Right lung (tissue), 10 donors: ENCODE results near the gene FCGR3B. TPM values are rescaled to one million over a fixed set of nuclear protein-coding genes. Genes with fewer than 3 reads are reported as not detected.
A peak's percentile ranks its signal among the peaks of the same experiment; 100 is the strongest.
"Not testable (repeated sequence)": the region's sequence is repeated elsewhere in the genome, so short reads cannot be mapped to it uniquely, and the experiment has no call there.

Experiments
- DNase-seq, 2 donors: peaks; one replicate each; pipeline ENCODE4 v3.0.0-alpha.2; 2013
- long read RNA-seq, 8 donors: transcript quantifications; one replicate each; lab custom pipeline, GENCODE V29; 2026
- polyA plus RNA-seq, 5 donors: library from polyadenylated mRNA; unstranded; fragments of 120-200 nt; gene quantifications; one replicate each; pipeline versions ENCODE4 v1.2.1 to v1.2.3, GENCODE V29; 2013; ENCODE audit warnings: inconsistent platforms in 1 of 5, low replicate concordance in 1 of 5; ENCODE audit not compliant: insufficient read length in 5 of 5, insufficient read depth in 1 of 5

FCGR3B gene
- under 1 TPM; 0.24 to 0.95 (median 0.60) TPM for polyA plus RNA-seq
- long read RNA-seq, donor 1, result 0 reads
- long read RNA-seq, donor 2, result 0 reads
- long read RNA-seq, donor 3, result 0 reads
- long read RNA-seq, donor 4, result 0 reads
- long read RNA-seq, donor 5, result 0 reads
- long read RNA-seq, donor 6, result 0 reads
- long read RNA-seq, donor 7, result 0 reads
- long read RNA-seq, donor 8, result 0 reads

- no peak for DNase-seq
These were observed at the start of gene FCGR3B for GRCh38 chr1:161631076-161631475. TSS of gene FCGR3B (minus strand) at chr1:161631176. CDS start at chr1:161631094, 82 bp downstream.

- no peak for DNase-seq
These were observed 47.5 kb upstream of the FCGR3B start for GRCh38 chr1:161678500-161678899.

- DNase-seq, result no peak
These were observed 46.1 kb upstream of the FCGR3B start for GRCh38 chr1:161676958-161677689.

- no peak for DNase-seq
These were observed 45.5 kb upstream of the FCGR3B start for GRCh38 chr1:161676441-161676840.

GRCh38 chr1:161674908-161675307 lies 43.9 kb upstream of the FCGR3B start:
- peak in 1 of 2 donors; percentile 6 for DNase-seq

- not testable (repeated sequence) for DNase-seq
These were observed 43.5 kb upstream of the FCGR3B start for GRCh38 chr1:161674447-161674846.

- DNase-seq, result not testable (repeated sequence)
These were observed 42.5 kb upstream of the FCGR3B start for GRCh38 chr1:161673437-161673836.

- not testable (repeated sequence) for DNase-seq
These were observed 40.4 kb upstream of the FCGR3B start for GRCh38 chr1:161671045-161672020.

- not testable (repeated sequence) for DNase-seq
These were observed 33.7 kb upstream of the FCGR3B start for GRCh38 chr1:161664689-161665088.

GRCh38 chr1:161663569-161663968 lies 32.6 kb upstream of the FCGR3B start:
- DNase-seq, result not testable (repeated sequence)

- DNase-seq, result not testable (repeated sequence)
These were observed 31.8 kb upstream of the FCGR3B start, which contains the start of gene FCGR2B for GRCh38 chr1:161662684-161663339. TSS of gene FCGR2B (plus strand) at chr1:161663143. CDS start at chr1:161663242, 99 bp downstream.

- not testable (repeated sequence) for DNase-seq
These were observed 30.8 kb upstream of the FCGR3B start for GRCh38 chr1:161661660-161662311.

- not testable (repeated sequence) for DNase-seq
These were observed 27.5 kb upstream of the FCGR3B start for GRCh38 chr1:161658524-161658923.

- not testable (repeated sequence) for DNase-seq
These were observed 23.0 kb upstream of the FCGR3B start for GRCh38 chr1:161653971-161654370.

GRCh38 chr1:161653541-161653940 lies 22.6 kb upstream of the FCGR3B start:
- not testable (repeated sequence) for DNase-seq

GRCh38 chr1:161647507-161648360 lies 16.8 kb upstream of the FCGR3B start:
- DNase-seq, result not testable (repeated sequence)

GRCh38 chr1:161644855-161645254 lies 13.9 kb upstream of the FCGR3B start:
- DNase-seq, result not testable (repeated sequence)

- DNase-seq, result not testable (repeated sequence)
These were observed 12.7 kb upstream of the FCGR3B start for GRCh38 chr1:161643481-161644208.

GRCh38 chr1:161642697-161643096 lies 11.7 kb upstream of the FCGR3B start:
- DNase-seq, result not testable (repeated sequence)
